Raji (cell line): Measurements from ENCODE around the gene DAP.

Source experiments
- POLR2A ChIP-seq: IDR thresholded peaks from 2 replicates; pipeline ENCODE4 v1.6.1; 2011; ENCODE audit warnings: low read depth, low read length, control low read depth; ENCODE audit not compliant: insufficient read depth

Gene DAP

DNA sequence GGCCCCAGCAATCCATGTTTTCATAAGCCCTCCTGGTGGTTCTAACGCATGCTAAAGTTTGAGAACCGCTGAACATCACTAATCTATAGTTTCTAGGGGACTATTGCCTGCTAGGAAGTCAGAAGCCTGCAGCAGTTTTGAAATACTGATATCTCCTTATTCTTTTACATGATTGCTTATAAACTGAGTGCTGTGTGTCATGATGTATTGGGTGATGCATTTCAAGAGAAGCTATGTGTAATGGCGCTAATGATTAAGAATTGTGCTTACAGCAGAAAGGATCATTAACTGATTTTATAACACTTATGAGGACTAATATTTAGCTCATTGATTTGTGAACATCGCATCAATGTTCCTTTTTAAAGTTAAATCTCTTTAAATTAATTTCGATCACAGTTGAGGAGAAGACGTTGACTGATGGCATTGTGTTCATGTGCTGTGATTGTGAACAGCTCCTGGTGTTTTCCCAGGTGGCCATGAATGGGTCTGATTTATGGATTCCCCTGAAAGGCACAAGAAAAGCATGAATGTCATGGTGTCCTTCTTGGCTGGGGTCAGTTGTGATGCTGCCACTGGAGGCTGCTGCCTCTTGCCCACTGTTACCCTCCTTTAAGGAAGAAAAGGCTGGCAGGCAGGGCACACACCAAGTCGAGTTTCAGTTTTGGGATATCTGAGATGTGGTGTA is 12.0 kb upstream of the DAP start:
- no peak for TF ChIP-seq POLR2A

DNA sequence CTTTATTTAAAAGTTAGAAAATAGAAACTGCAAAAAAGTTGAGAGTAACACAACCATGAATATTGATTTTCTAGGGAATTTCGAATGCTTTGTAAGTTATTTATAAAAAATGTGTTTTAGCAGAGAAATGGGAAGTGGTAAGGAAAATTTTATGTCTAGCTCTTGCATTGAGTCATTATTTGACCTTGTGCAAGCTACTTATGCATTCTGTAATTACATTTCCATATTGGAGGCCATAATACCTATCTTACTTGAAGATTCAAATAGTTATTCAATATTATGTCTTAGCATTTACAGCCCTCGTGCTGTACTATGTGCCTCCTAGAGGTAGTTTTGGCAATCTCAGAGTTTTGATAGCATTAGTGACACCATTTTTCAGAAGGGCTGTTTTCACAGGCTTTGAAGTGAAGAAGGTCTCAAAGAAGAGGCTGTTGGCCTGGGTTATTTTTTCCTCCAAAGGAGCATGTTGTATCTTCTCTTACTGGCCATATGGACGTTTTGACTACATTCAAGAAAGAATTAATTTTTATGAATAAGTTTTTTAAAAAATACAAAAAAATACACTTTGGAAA is 7.4 kb upstream of the DAP start:
- no peak for TF ChIP-seq POLR2A

GRCh38 chr5:10762776-10763500 is 1.9 kb upstream of the DAP start:
- TF ChIP-seq POLR2A: no peak

- no peak for TF ChIP-seq POLR2A
Observed at GRCh38 chr5:10761933-10762775, 1.1 kb upstream of the DAP start.

GRCh38 chr5:10760921-10761184 is 181 bp downstream of the DAP start:
- no peak for TF ChIP-seq POLR2A

DNA sequence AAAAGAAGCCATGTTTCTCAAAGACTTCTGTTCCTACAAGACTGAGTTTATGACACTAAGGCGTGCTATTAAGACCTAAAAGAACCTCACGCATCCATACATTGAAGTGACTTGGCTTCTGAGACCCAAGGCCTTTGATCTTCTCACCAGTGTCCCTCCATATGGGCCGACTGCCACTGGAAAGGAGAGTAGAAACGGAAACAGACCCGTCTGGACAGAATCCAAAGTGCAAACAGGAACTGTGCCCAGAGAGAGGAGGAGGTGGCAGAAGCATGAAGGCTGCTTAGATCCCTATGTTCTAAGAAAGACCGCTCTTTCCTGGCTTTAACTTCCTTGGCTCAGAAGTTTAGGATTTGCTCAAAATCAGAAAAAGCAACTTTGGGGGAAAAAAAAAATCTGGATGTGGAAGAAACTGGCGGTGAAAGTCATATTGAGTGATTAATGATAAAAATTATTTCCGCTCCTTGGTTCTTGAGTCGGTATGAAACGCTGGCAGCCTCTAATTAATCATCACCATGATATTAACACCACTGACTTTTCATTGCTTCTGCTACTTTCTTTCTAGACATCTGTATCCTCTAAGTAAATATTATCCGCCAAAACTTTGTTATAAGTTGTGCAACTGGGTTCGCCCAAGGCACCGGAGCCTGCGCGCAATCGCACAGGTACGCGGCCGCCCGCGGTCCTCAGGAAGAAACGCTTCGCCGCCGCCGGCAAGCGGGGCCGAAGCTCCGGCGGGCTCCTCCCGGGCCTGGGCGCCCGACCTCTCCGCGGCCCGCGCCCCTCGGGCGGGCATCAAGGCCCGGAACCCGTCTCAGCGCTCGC is 726 bp downstream of the DAP start:
- TF ChIP-seq POLR2A: no peak

DNA sequence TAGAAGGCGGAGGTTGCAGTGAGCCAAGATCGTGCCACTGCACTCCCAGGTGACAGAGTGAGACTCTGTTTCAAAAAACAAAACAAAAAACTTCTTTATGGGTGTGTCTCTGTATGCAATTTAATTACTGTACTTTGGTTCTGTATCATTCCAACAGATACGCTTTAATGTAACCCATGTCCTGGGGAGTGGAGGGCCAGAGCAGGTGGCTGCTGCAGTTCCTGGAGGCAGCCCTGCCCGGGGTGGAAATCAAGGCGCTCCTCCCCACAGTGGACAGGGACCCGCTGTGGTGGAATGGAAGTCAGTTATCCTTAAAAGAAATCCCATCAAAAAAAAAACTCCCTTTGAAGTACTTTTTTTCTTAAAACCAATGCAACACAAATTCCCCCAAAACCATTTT is 1.9 kb downstream of the DAP start:
- no peak for TF ChIP-seq POLR2A

- TF ChIP-seq POLR2A: no peak
Observed at GRCh38 chr5:10757922-10758555, 3.0 kb downstream of the DAP start.

- no peak for TF ChIP-seq POLR2A
Observed at GRCh38 chr5:10757043-10757442, 4.0 kb downstream of the DAP start.

DNA sequence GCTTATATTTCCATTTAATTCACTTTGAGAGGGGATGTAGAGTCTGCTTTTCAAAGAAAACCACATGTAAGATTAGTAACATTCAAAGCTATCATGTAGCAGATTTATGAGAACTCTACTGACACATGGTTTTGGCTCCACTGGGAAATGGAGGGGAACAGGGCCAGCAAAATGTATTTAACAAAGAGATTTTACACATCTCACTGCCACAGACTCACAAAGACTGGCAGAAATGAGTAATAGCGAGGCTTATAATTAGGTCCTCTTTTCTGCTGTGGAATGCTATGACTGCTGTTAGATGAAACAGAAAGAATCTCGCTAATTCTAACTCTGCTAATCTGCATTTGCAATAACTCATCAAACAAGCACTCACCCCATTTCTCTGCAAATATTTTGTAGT is 4.5 kb downstream of the DAP start:
- no peak for TF ChIP-seq POLR2A

- TF ChIP-seq POLR2A: no peak
Observed at GRCh38 chr5:10753178-10753577, 7.9 kb downstream of the DAP start.

GRCh38 chr5:10752451-10752850 is 8.6 kb downstream of the DAP start:
- TF ChIP-seq POLR2A: no peak

GRCh38 chr5:10750909-10751308 is 10.1 kb downstream of the DAP start:
- no peak for TF ChIP-seq POLR2A
